GM12892 (cell line): ENCODE measurements around the gene EYS.

Source experiments
- POLR2A ChIP-seq: IDR thresholded peaks from 2 replicates; pipeline ENCODE4 v1.6.1; 2011; ENCODE audit warnings: low read depth, low read length, control low read depth
- POLR2AphosphoS5 ChIP-seq: IDR thresholded peaks from 2 replicates; pipeline ENCODE4 v1.6.1; 2011; ENCODE audit warnings: low read depth, low read length, control low read depth

DNA sequence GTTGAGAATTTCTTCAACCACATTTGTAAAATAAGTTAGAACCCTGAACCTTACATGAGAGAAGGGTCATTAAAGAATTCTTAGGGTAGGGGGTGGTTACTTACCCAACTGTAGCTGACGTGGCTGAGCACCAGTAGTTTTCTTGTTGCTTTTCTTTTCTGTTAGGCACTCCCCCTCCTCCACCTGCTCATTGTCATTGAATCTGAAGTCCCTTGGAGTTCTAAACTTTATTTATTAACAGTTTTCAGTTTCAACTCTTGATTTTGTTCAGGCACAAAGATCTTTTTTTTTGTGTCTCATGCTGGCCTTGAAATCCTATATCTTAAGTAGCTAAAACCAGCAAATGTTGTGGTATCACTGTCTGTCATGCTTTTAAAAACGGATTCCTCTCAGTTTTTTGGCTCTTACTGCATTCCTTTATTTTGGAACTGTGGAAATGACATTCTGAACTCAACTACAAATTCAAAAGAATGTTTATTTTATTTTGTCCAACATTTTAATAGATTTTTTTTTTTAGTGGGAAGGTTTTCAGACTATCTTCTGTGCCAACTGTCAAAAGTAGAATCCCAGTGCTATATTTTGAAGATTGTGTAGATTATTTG, 1606.2 kb downstream of the EYS start:
- TF ChIP-seq POLR2AphosphoS5 = no peak
- no peak for TF ChIP-seq POLR2A
